ENCODE data around the gene ADGRG1.

Gene ADGRG1

GRCh38 chr16:57639172-57639887, 10.9 kb downstream of the ADGRG1 start:
- no peak for TF ChIP-seq CTCF (IDR thresholded peaks at IDR 0.05; ENCODE audit: borderline replicate concordance, control extremely low read depth, extremely low read depth, insufficient read depth, missing control alignments)
- in situ Hi-C loops (cut with MboI; ENCODE audit: low sequenced_read_pairs, unreplicated experiment) = no loop called here
- DNase-seq (ENCODE audit: low spot score) = no peak

- no peak for TF ChIP-seq CTCF (IDR thresholded peaks at IDR 0.05; ENCODE audit: borderline replicate concordance, control extremely low read depth, extremely low read depth, insufficient read depth, missing control alignments)
- DNase-seq (ENCODE audit: low spot score) = no peak
- in situ Hi-C loops (cut with MboI; ENCODE audit: low sequenced_read_pairs, unreplicated experiment) = no loop called here
Observed at GRCh38 chr16:57640185-57640584, 11.8 kb downstream of the ADGRG1 start.

GRCh38 chr16:57640612-57641011, 12.2 kb downstream of the ADGRG1 start:
- TF ChIP-seq CTCF (IDR thresholded peaks at IDR 0.05; ENCODE audit: borderline replicate concordance, control extremely low read depth, extremely low read depth, insufficient read depth, missing control alignments) = no peak
- no peak for DNase-seq (ENCODE audit: low spot score)
- in situ Hi-C loops (cut with MboI; ENCODE audit: low sequenced_read_pairs, unreplicated experiment) = no loop called here

GRCh38 chr16:57642160-57643135, 14.0 kb downstream of the ADGRG1 start:
- no peak for TF ChIP-seq CTCF (IDR thresholded peaks at IDR 0.05; ENCODE audit: borderline replicate concordance, control extremely low read depth, extremely low read depth, insufficient read depth, missing control alignments)
- in situ Hi-C loops (cut with MboI; ENCODE audit: low sequenced_read_pairs, unreplicated experiment) = no loop called here
- DNase-seq (ENCODE audit: low spot score) = no peak

GRCh38 chr16:57643147-57643874, 14.9 kb downstream of the ADGRG1 start:
- in situ Hi-C loops (cut with MboI; ENCODE audit: low sequenced_read_pairs, unreplicated experiment) = no loop called here
- TF ChIP-seq CTCF (IDR thresholded peaks at IDR 0.05; ENCODE audit: borderline replicate concordance, control extremely low read depth, extremely low read depth, insufficient read depth, missing control alignments) = no peak
- no peak for DNase-seq (ENCODE audit: low spot score)

GRCh38 chr16:57643910-57644309, 15.5 kb downstream of the ADGRG1 start:
- TF ChIP-seq CTCF (IDR thresholded peaks at IDR 0.05; ENCODE audit: borderline replicate concordance, control extremely low read depth, extremely low read depth, insufficient read depth, missing control alignments) = no peak
- DNase-seq (ENCODE audit: low spot score) = no peak
- in situ Hi-C loops (cut with MboI; ENCODE audit: low sequenced_read_pairs, unreplicated experiment) = no loop called here
